ENCODE results near the gene ZNF281. TPM values are rescaled to one million over a fixed set of nuclear protein-coding genes. Genes with fewer than 3 reads are reported as not detected.

The ZNF281 gene
- total and polyA plus RNA-seq, 2 of the 4 experiments (the other 2 are of a cell fraction): 7.0 to 37.5 TPM

- ChIA-PET CTCF (interaction anchor here (0.6 kb wide), 1 partner anchor 13 kb away, joined by 3 read pairs; no protein-coding TSS in a partner anchor), POLR2A (ENCODE audit: unreplicated experiment) (no interaction called here)
- no TSS peak for BruUV-seq (replicated peaks)
- intact Hi-C loops (cut with micrococcal nuclease) (loop anchor here (1.0 to 10.0 kb wide), 3 partner anchors 79 to 724 kb away; no protein-coding TSS in a partner anchor), in situ Hi-C loops (cut with MboI; ENCODE audit: low sequenced_read_pairs) (no loop called here), dilution Hi-C loops (cut with HindIII; ENCODE audit: low sequenced_read_pairs, unreplicated experiment) (no loop called here)
- peak overlapping the region; percentile 100 for H2AFZ ChIP-seq (replicated peaks; ENCODE audit: low read length, poor library complexity)
- H3K4me2 ChIP-seq (ENCODE audit: low read depth, low read length): peak overlapping the region; percentile 93
- peak overlapping the region; percentile 69 for H2BK120ac ChIP-seq (ENCODE audit: low read depth, low read length)
- peak overlapping the region; percentile 97 for H3K14ac ChIP-seq (replicated peaks; ENCODE audit: low read depth, low read length)
- peak overlapping the region; percentile 86 for H3K23ac ChIP-seq (ENCODE audit: low read depth, low read length)
- H2BK15ac ChIP-seq (ENCODE audit: low read depth, low read length): peak overlapping the region; percentile 63; the same call in 2 of the 3 replicates
- peak overlapping the region; percentile 98 for H3K9ac ChIP-seq (ENCODE audit: low read depth, low read length)
- peak overlapping the region; percentile 62; the same call in 1 of the 2 replicates for H3K18ac ChIP-seq (ENCODE audit: low read depth, low read length)
- no peaks in the 10 kb centered on the region for H3K9me3 ChIP-seq (ENCODE audit: control insufficient read depth, insufficient read depth, low read length)
- H2BK20ac ChIP-seq (ENCODE audit: low read depth, low read length): peak overlapping the region; percentile 63; the same call in 1 of the 2 replicates
- peak overlapping the region; percentile 94 for H3K4ac ChIP-seq (ENCODE audit: low read depth, low read length)
- peak overlapping the region; percentile 97 for H3K27ac ChIP-seq (ENCODE audit: insufficient read depth, low read length)
- TF ChIP-seq CEBPB (IDR thresholded peaks at IDR 0.05; ENCODE audit: low read depth, low read length) (no peak), SMC3 (IDR thresholded peaks at IDR 0.05; ENCODE audit: low read depth, low read length) (no peak), MXI1 (IDR thresholded peaks at IDR 0.05; ENCODE audit: borderline replicate concordance, low read depth, low read length) (no peak), MAFK (IDR thresholded peaks at IDR 0.05; ENCODE audit: low read depth, low read length) (no peak), RCOR1 (IDR thresholded peaks at IDR 0.05; ENCODE audit: insufficient replicate concordance, low read length) (no peak), MAZ (IDR thresholded peaks at IDR 0.05; ENCODE audit: borderline replicate concordance, low read depth, low read length) (peak; percentile 26; the same call in 1 of the 2 replicates), NFE2L2 (IDR thresholded peaks at IDR 0.05; ENCODE audit: low read depth, low read length) (no peak), CTCF (conservative IDR thresholded peaks at IDR 0.05; ENCODE audit: low read depth, low read length) (0 out of 2 replicates have a peak, but pooled peaks have one; percentile 7), ELK1 (IDR thresholded peaks at IDR 0.05; ENCODE audit: borderline replicate concordance, low read depth, low read length) (no peak), RAD21 (IDR thresholded peaks at IDR 0.05; ENCODE audit: low read length) (peak; percentile 20; the same call in 1 of the 2 replicates), POLR2A (IDR thresholded peaks at IDR 0.05; ENCODE audit: low read depth, low read length) (no peak)
- H2AK9ac ChIP-seq (replicated peaks; ENCODE audit: low read depth, low read length, poor library complexity): peak overlapping the region; percentile 99
- DNase-seq: peak; percentile 33
- H4K91ac ChIP-seq (ENCODE audit: insufficient read depth, low read depth, low read length): peak overlapping the region; percentile 89
- H3K79me1 ChIP-seq (ENCODE audit: low read depth in 1 of 2, low read length in 2 of 2): peaks cover 17 to 43% of the 10 kb centered on the region in 2 experiments
- H3K9me1 ChIP-seq (ENCODE audit: insufficient read depth, low read length): peaks cover 12% of the 10 kb centered on the region
- H2BK5ac ChIP-seq (ENCODE audit: low read depth, low read length, poor library complexity, severe bottlenecking): peak overlapping the region; percentile 92
- peaks cover 11% of the 10 kb centered on the region for H3K4me1 ChIP-seq (ENCODE audit: control insufficient read depth, insufficient read depth, low read length)
- H4K5ac ChIP-seq (ENCODE audit: low read depth, low read length): peak overlapping the region; percentile 62
- peak; percentile 51 for ATAC-seq (ENCODE audit: low read depth)
- H2AK5ac ChIP-seq (ENCODE audit: low read depth, low read length): peak overlapping the region; percentile 92
- peak overlapping the region; percentile 86 for H3K4me3 ChIP-seq (ENCODE audit: insufficient read depth, low read depth, low read length)
- no peaks in the 10 kb centered on the region for H3K27me3 ChIP-seq (ENCODE audit: control insufficient read depth, insufficient read depth, low read length)
- WGBS, 2 experiments (ENCODE audit: extremely low coverage in 2 of 2, insufficient read length in 1 of 2): 0% methylated on average over 4 of the region's 41 CpGs; no CpG with 5 or more reads in 1 of the 2 experiments
- peaks cover 22% of the 10 kb centered on the region for H4K20me1 ChIP-seq (ENCODE audit: insufficient read depth, low read length)
- peak overlapping the region; percentile 93 for H3K56ac ChIP-seq (ENCODE audit: extremely low read depth, insufficient read depth, low read length)
- peak overlapping the region; percentile 87 to 92; a peak in 3 of 4 replicates for H4K8ac ChIP-seq (ENCODE audit: low read depth in 2 of 2, low read length in 2 of 2)
- H3K36me3 ChIP-seq (ENCODE audit: control insufficient read depth, insufficient read depth, low read length): peaks cover 20% of the 10 kb centered on the region
These were observed 554 bp downstream of the ZNF281 start for GRCh38 chr1:200409203-200409760.
